GM19397 (cell line): ENCODE results near the gene DNAI7.

ENCODE experiments used
- ATAC-seq: cut with Tn5 transposase; IDR thresholded peaks from one replicate; pipeline ENCODE4 v1.9.1; 2021; ENCODE audit warnings: mild to moderate bottlenecking, moderate library complexity; ENCODE audit not compliant: unreplicated experiment

DNAI7 gene

GRCh38 chr12:25186038-25186787 lies 8.7 kb downstream of the DNAI7 start:
- ATAC-seq: no peak

- ATAC-seq: no peak
Measured at GRCh38 chr12:25184132-25184531, 10.8 kb downstream of the DNAI7 start.

GRCh38 chr12:25182765-25183164 lies 12.2 kb downstream of the DNAI7 start:
- ATAC-seq: no peak

- ATAC-seq: no peak
Measured at GRCh38 chr12:25162866-25163265, 32.1 kb downstream of the DNAI7 start.

GRCh38 chr12:25156061-25156460 lies 38.9 kb downstream of the DNAI7 start:
- ATAC-seq: no peak

- ATAC-seq: no peak
Measured at GRCh38 chr12:25155022-25155576, 39.9 kb downstream of the DNAI7 start.

GRCh38 chr12:25152055-25152454 lies 42.9 kb downstream of the DNAI7 start:
- no peak for ATAC-seq

- no peak for ATAC-seq
Measured at GRCh38 chr12:25151476-25151875, 43.5 kb downstream of the DNAI7 start.

- no peak for ATAC-seq
Measured at GRCh38 chr12:25146686-25147085, 48.3 kb downstream of the DNAI7 start.

- ATAC-seq: no peak
Measured at GRCh38 chr12:25135531-25136154, 59.3 kb downstream of the DNAI7 start.

- no peak for ATAC-seq
Measured at GRCh38 chr12:25131270-25131669, 63.7 kb downstream of the DNAI7 start.

- no peak for ATAC-seq
Measured at GRCh38 chr12:25130741-25131188, 64.2 kb downstream of the DNAI7 start.

GRCh38 chr12:25126746-25127145 lies 68.2 kb downstream of the DNAI7 start:
- no peak for ATAC-seq

- ATAC-seq: no peak
Measured at GRCh38 chr12:25126101-25126500, 68.9 kb downstream of the DNAI7 start.

GRCh38 chr12:25124493-25124892 lies 70.5 kb downstream of the DNAI7 start:
- ATAC-seq: no peak

- no peak for ATAC-seq
Measured at GRCh38 chr12:25123126-25123525, 71.8 kb downstream of the DNAI7 start.

GRCh38 chr12:25121916-25122315 lies 73.0 kb downstream of the DNAI7 start:
- ATAC-seq: no peak

- no peak for ATAC-seq
Measured at GRCh38 chr12:25121110-25121509, 73.8 kb downstream of the DNAI7 start.

GRCh38 chr12:25119020-25119419 lies 75.9 kb downstream of the DNAI7 start:
- no peak for ATAC-seq

- ATAC-seq: no peak
Measured at GRCh38 chr12:25115677-25116076, 79.3 kb downstream of the DNAI7 start.

GRCh38 chr12:25113651-25114050 lies 81.3 kb downstream of the DNAI7 start:
- ATAC-seq: no peak

GRCh38 chr12:25110260-25110659 lies 84.7 kb downstream of the DNAI7 start:
- ATAC-seq: no peak
